GM10847 (cell line): Measurements from ENCODE around the gene ZC3H15.

ENCODE experiments used
- POLR2A ChIP-seq: IDR thresholded peaks from 2 replicates; pipeline ENCODE4 v1.6.1; 2011; ENCODE audit not compliant: insufficient read length; ENCODE audit errors: extremely low read depth

The ZC3H15 gene

DNA sequence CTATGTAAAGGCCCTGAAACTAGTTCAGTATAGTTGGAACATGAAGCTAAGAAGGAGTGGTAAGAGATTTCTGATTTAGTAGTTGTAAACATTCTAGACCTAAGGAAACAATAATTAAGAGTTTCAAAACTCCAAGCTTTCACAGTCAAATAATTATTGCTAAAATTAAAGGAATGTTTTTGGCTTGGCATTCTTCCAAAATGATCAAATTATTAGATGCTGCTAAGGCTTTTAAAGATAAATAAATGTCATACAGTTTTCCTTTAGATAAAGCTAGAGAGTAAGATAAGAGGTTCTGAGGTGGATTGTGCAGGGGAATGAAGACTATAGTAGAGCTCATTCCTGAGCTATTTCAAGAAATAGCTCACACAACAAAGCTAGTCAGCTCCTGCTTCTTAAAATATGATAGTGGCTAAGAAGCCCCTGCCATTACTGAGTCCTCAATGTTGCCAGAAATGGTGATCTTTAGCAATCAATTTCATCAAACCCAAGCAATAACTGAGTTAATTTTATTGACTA is 45.3 kb downstream of the ZC3H15 start:
- TF ChIP-seq POLR2A = no peak

DNA sequence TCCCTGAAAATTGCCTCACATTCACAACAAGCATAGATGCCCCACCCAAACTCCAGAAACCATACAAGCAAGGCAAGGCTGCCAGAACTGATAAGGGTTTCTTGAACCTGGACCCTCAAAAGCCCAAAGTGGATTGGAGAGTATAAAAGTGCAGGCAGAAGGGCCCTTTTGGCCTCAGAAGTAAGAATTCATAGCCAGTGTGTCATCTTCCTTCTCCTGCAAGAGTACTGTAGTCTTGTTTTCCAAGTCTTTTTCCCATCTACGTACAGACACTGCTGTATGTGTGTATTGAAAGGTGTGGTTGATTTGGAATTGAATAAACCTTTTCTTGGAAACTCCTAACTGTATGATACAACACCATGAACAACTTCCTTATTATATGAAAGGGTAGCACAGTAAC is 46.8 kb downstream of the ZC3H15 start:
- no peak for TF ChIP-seq POLR2A

DNA sequence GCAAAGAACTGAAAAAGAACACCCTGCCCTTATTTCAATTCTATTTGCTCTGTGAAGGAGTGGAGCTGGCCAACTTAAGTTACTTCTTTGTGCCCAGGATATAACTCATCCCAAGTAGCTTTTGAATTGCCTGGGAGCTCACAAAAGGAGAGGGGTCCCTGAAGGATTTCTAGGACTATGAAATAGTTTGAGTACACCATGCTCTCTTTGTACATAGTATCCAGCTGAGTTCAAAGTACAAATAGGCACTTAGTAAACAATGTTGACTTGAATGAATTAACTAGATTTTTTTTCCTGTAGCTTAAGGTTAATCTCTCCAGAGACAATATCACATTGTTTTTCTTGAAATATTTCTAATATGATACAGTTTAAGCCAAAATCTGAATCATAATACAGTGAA is 47.7 kb downstream of the ZC3H15 start:
- no peak for TF ChIP-seq POLR2A

DNA sequence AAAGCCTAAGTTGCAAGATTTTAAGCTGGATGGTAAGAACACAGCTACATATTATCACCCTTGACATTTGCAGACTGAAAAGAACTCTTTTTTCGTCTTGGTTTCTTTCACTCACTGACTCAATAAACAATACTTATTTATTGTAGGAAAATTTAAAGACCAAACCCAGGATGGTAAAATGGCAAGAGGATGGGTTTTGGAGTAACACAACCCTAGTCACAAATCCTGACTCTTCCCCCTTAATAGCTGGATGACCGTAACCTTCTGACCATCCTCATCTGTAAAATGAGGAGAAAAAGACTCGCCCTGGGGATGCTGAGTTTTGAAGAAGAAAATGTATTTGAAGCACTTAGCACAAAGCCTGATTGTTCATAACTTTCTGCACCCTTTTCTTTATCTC is 48.3 kb downstream of the ZC3H15 start:
- no peak for TF ChIP-seq POLR2A

DNA sequence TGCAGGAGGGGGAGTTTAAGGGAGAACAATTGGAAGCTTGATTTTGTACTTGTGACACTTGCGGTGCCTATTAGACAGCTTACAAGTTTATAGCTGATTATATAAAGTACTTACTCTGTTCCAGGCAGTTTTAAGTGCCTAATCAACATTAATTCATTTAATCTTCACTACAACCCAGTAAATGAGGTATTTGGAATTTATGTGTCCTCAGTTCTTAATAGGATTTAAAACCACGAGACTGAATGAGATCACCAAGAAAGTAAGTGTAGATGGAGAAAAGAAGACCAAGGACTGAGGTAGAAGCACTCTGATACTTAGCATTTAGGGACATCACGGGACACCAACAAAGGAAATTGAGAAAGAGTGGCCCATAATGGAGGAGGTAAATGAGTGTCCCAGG is 49.8 kb downstream of the ZC3H15 start:
- no peak for TF ChIP-seq POLR2A

DNA sequence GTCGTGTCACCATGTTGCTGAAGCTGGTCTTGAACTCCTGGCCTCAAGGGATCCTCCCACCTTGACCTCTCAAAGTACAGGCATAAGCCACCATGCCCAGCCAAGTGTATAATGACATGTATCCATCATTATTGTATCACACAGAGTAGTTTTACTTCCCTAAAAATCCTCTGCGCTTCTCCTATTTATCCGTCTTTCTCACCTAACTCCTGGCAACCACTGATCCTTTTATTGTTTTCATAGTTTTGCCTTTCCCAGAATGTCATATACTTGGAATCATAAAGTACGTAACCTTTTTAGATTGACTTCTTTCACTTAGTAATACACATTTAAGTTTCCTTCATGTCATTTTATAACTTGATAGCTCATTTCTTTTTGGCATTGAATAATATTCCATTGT is 51.0 kb downstream of the ZC3H15 start:
- no peak for TF ChIP-seq POLR2A

DNA sequence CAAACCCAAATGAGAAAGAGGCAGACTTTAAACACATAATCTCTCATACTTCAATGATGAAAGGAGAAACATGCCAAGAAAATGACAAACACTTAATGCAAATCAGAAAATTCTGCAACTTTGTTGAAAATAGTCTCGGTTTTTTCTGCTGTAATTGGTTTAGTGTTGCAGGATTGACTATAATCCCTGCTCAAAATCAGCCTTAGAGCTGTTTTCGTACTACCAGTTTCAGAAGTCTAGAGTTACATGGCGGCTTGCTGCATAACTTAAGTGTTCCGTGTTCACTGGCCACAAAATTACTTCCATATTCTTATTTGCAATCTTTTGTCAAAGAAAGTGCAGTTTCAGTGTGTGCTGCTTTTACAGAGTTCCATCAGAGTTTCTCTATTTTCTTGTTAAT is 54.9 kb downstream of the ZC3H15 start:
- TF ChIP-seq POLR2A = no peak

DNA sequence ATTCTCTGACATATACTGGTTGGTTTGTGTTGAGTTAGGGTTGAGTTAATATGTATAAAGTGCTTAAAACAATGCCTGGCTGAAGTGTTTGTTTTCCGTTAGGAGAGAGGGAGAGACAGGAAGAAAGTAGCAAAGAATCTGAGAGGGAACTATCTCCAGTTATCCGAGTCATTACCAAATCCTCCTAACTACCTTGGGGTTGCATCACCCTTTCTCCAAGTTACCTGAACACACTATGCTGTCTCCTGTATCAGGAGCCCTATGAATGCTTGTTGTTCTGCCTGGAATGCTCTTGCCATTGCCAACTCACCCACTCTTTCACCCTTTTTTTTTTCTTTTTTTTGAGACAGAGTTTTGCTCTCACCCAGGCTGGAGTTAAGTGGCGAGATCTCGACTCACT is 55.9 kb downstream of the ZC3H15 start:
- no peak for TF ChIP-seq POLR2A

DNA sequence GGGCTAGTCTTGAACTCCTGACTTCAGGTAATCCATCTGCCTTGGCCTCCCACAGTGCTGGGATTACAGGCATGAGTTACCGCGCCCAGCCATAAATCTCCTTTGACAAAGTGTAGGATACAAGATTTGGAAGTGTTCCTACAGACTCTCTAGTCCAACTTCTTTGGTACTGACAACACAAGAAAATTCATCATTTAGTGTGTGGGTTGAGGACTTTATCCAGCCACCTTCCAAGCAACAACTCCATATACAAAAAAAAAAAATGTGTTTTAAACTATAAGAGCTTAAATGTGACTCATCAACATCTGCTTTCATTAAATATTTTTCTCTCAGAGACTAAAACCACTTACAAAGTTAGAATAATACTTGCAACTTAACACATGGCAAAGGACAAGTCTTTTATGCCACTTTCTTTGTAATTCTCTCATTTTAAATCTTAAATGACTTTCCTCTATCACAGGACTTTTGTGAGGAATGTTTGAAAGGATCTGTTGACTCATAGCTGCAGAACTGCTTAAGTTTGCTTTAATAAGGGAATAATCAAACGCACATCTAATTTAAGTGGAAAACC is 57.6 kb downstream of the ZC3H15 start:
- TF ChIP-seq POLR2A = no peak

DNA sequence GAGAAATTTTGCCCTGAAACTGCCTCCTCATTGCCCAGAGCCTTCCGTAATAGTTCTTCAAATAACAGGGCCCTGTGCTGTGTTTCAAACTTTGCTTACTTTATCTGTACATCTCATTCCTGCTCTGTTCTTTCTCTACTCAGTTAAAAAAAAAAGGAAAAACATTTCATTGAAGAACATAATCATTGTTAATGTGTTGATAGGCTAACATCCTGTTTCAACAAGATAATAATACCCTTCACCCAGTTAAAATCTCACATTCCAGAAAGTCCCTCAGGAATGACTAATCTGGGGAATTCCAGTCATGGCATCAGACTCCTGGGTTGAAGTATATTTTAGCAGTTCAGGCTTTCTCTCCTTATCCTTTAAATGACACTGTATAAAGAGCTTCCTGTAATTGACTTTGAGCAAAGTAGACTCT is 58.2 kb downstream of the ZC3H15 start:
- TF ChIP-seq POLR2A = no peak

DNA sequence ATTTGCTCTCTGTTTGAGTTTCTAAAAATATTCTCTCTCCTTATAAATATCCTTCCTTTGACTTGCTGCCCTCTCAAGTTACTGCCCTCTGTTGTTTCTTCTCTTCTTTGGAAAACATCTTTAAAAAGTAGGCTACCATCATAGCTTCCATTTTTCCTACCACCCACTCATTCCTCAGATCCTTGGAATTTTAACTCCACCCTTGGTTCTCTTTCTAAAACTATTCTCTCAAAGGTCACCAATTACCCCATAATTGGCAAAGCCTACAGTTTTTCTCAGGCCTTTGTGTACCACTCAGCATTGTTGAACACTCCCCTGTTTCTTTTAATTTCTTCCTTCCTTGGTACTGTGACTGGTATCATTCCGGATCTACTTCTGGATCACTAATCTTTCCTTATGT is 60.8 kb downstream of the ZC3H15 start:
- no peak for TF ChIP-seq POLR2A

DNA sequence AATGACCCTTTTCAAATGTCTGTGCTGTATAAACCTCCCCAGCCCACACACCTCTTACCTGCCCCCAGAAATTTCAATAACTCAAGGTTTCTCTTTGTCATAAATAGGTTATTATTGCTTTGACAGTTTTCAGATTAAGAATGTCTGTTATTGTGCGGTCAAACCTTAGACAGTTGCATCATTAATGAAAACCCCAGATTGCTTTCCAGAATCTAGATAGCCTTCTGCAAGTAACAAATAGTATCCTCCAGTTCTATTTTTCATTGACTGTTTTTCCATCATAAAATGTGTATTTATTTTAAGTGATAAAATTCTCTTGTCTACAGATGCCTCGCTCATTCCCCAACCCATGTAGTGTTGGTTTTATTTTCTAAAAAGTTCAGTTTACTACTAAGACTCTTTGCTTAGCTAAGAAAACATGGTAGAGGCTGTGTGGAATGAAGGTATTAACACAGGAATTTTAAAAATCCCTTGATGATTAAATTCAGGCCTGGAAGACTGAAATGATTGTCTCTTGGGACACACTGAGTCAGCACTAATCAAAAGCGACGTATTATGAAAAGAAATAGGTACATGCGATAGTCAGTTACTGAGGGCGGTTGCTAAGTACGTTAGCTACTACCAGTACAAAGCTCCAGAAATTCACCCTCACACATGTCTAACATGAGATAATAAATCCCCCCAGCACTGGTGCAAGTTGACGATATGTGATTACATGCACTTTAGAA is 65.4 kb downstream of the ZC3H15 start:
- no peak for TF ChIP-seq POLR2A

DNA sequence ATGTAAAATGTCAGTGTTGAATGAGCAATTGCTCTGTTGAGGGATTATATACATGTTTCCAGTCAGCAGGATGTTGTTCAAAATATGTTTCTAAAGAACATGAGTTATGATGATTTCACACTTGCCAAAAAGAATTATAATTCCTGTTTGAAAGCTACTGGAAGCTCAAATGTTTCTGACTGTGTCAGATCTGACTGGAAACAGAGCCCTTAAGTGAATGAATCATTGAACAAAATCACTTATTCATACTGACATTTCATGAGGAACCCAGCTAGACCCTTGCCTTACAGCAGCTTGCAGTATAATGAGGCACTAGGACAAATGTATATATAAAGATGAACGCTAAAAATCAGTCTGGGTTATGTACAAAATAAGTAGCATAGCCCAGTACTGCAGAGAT is 68.4 kb downstream of the ZC3H15 start:
- no peak for TF ChIP-seq POLR2A

DNA sequence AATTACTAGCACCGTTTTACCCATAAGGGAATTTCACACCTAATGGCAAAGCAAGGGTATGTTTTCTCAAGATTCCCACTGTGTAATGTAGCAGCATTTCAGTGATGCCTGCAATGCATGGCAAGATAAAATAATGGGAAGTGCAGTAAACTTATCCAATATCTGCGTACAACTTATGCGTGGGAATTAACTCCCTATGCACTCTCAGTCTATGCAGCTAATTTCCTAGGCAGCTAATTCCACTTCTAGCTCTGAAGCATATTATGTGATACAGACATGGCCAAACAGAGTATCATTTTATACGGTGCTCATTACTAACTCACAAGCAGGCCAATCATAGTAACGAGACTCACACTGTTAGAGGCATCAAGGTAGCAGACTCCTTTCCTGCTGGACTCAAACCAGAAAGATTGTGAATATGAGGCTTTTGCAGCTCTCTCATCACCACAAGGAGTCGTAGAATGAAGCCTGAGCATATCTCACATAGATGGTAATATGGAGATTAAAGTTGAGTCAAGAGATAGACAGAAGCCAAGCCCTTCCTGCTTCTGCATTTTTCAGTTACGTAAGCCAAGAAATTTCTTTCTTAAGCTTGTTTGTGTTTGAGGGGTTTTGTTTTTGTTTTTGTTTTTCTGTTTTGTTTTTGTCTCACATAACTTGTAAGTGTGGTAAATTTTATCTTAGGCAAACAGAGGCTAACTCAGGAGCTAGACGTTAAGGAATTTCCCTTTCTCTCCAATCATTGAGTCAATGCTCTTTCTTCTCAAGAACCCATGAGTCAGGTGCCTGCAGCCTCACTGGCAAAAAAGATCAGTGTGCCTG is 69.0 kb downstream of the ZC3H15 start:
- no peak for TF ChIP-seq POLR2A

DNA sequence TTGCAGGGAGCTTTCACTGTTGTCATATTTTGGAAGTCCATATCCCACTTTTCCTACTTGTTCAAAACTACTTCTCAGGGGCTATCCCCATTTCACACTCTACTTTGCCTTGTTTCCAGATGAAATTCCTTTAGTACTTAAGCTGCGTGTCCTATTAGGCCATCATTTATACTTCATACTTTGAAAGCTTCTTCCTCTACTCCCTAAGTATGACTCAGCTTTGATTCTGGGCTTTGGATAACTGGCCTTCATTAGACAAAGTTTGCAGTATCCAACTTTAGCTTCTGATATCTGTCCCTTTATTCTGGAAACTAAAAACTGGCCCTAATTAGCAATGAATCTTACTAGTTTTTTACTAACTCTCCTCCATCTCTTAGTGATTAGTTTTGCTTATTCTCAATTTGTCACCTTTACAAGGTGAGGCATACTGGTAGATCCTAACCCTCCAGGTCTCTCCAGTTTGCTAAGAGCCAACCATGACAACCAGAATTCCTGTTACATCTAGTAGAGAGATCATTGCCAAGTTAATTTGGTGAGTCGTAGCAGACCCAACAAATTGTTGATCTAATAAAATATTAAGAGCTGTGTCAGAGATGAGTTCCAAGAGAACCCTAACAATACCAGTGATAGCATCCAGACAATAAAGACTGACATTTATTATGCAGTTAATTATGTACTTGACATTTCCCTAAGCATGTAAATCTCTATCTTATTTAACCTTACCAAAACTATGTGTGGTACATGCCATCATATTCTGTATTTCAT is 72.6 kb downstream of the ZC3H15 start:
- no peak for TF ChIP-seq POLR2A
